DOHH2 (cell line): ENCODE results near the gene RNF8.
"Not testable (repeated sequence)": the region's sequence is repeated elsewhere in the genome, so short reads cannot be mapped to it uniquely, and the experiment has no call there.

Source experiments
- H3F3A ChIP-seq: fragments of 200-600 bp; sonication (generic), shearing (Covaris generic); 2 replicates; pipeline ENCODE4 v1.6.0; 2016; ENCODE audit warnings: antibody characterized with exemption, mild to moderate bottlenecking; ENCODE audit not compliant: control insufficient read depth, insufficient read depth
- H3K27ac ChIP-seq: fragments of 200-600 bp; sonication (generic); 2 replicates; pipeline ENCODE4 v1.5.1; 2014; ENCODE audit warnings: low read depth, mild to moderate bottlenecking, low read length, moderate library complexity
- H3K27me3 ChIP-seq: fragments of 200-600 bp; sonication (generic); 2 replicates; pipeline ENCODE4 v1.6.1; 2014; ENCODE audit warnings: mild to moderate bottlenecking, low read length, mixed read lengths; ENCODE audit not compliant: control insufficient read depth
- H3K36me3 ChIP-seq: fragments of 200-600 bp; sonication (generic); 2 replicates; pipeline ENCODE4 v1.6.1; 2014; ENCODE audit warnings: mild to moderate bottlenecking, low read length, moderate library complexity, mixed read lengths; ENCODE audit not compliant: control insufficient read depth
- H3K4me1 ChIP-seq: fragments of 200-600 bp; sonication (generic); 2 replicates; pipeline ENCODE4 v1.6.1; 2014; ENCODE audit warnings: mild to moderate bottlenecking, low read length, mixed read lengths; ENCODE audit not compliant: control insufficient read depth
- H3K4me2 ChIP-seq: fragments of 200-600 bp; sonication (generic); 2 replicates; pipeline ENCODE4 v1.6.0; 2014; ENCODE audit warnings: mild to moderate bottlenecking, low read length, moderate library complexity
- H3K4me3 ChIP-seq: fragments of 200-600 bp; sonication (generic); 2 replicates; pipeline ENCODE4 v1.5.1; 2014; ENCODE audit warnings: mild to moderate bottlenecking, low read length, mixed read lengths
- H3K79me2 ChIP-seq: fragments of 200-600 bp; sonication (generic); 2 replicates; pipeline ENCODE4 v1.6.1; 2014; ENCODE audit warnings: mild to moderate bottlenecking, low read length, mixed read lengths; ENCODE audit not compliant: control insufficient read depth
- H3K9me2 ChIP-seq: fragments of 200-600 bp; sonication (generic); replicated peaks from 2 replicates; pipeline ENCODE4 v1.6.1; 2014; ENCODE audit warnings: mild to moderate bottlenecking, low read length, mixed read lengths; ENCODE audit not compliant: control insufficient read depth
- H3K9me3 ChIP-seq: fragments of 200-600 bp; sonication (generic); 2 replicates; pipeline ENCODE4 v1.6.1; 2014; ENCODE audit warnings: antibody characterized with exemption, low read length, mixed read lengths; ENCODE audit not compliant: control insufficient read depth, insufficient read depth
- H4K20me1 ChIP-seq: fragments of 200-600 bp; sonication (generic); 2 replicates; pipeline ENCODE4 v1.6.0; 2014; ENCODE audit warnings: low read depth, mild to moderate bottlenecking, antibody characterized with exemption, low read length, moderate library complexity; ENCODE audit not compliant: control insufficient read depth, insufficient read depth
- EZH2phosphoT487 ChIP-seq: fragments of 200-600 bp; sonication (generic); IDR thresholded peaks from 2 replicates; pipeline ENCODE4 v1.6.1; 2017; ENCODE audit warnings: borderline replicate concordance, mild to moderate bottlenecking, antibody characterized with exemption, low read length, moderate library complexity, mixed read lengths
- TF ChIP-seq, protein P1 (sequence below): fragments of 200-600 bp; sonication (generic); IDR thresholded peaks from one replicate; pipeline ENCODE4 v1.5.1; 2014; ENCODE audit warnings: antibody characterized with exemption, mild to moderate bottlenecking, low read depth, low read length; ENCODE audit not compliant: poor library complexity, severe bottlenecking

RNF8 gene

DNA sequence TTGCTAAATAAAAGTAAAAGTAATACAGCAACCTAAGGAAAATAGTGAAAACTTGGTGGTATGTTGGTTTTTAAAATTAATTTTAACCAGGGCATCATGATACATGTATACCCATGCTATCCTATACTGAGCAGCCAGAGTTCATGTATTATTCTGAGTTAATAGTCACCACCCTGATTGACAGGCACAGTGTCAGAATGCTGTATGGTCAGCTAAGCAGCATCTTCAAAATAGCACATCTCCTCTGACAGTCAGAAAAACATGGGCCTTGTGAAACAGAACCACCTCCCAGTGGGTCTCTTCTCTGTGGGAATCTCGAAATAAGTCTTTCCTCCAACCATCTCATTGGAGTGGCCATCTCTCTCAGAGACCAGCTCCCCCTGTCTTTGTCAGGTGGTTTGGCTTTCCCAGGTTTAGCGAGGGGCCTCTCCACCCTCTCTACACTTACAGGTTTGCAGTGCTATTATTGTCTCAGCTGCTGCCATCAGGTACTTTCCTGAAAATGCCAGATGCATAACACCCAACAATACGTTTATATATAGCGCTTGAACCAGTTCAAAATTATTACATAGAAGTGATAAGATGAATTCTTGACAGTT, 47.1 kb upstream of the RNF8 start:
- H3K79me2 ChIP-seq, result no peaks in the 10 kb centered on the region
- TF ChIP-seq EZH2phosphoT487, result no peak
- TF ChIP-seq, protein P1, sequence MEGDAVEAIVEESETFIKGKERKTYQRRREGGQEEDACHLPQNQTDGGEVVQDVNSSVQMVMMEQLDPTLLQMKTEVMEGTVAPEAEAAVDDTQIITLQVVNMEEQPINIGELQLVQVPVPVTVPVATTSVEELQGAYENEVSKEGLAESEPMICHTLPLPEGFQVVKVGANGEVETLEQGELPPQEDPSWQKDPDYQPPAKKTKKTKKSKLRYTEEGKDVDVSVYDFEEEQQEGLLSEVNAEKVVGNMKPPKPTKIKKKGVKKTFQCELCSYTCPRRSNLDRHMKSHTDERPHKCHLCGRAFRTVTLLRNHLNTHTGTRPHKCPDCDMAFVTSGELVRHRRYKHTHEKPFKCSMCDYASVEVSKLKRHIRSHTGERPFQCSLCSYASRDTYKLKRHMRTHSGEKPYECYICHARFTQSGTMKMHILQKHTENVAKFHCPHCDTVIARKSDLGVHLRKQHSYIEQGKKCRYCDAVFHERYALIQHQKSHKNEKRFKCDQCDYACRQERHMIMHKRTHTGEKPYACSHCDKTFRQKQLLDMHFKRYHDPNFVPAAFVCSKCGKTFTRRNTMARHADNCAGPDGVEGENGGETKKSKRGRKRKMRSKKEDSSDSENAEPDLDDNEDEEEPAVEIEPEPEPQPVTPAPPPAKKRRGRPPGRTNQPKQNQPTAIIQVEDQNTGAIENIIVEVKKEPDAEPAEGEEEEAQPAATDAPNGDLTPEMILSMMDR, result no peak
- H3K27ac ChIP-seq, result no peak overlapping the region
- no peaks in the 10 kb centered on the region for H3K9me2 ChIP-seq
- no peaks in the 10 kb centered on the region for H3K27me3 ChIP-seq
- H3F3A ChIP-seq, result no peaks in the 10 kb centered on the region
- H3K36me3 ChIP-seq, result peaks cover 14% of the 10 kb centered on the region
- no peaks in the 10 kb centered on the region for H4K20me1 ChIP-seq
- H3K4me3 ChIP-seq, result no peak overlapping the region
- H3K4me1 ChIP-seq, result no peaks in the 10 kb centered on the region
- H3K9me3 ChIP-seq, result no peaks in the 10 kb centered on the region
- H3K4me2 ChIP-seq, result no peak overlapping the region

DNA sequence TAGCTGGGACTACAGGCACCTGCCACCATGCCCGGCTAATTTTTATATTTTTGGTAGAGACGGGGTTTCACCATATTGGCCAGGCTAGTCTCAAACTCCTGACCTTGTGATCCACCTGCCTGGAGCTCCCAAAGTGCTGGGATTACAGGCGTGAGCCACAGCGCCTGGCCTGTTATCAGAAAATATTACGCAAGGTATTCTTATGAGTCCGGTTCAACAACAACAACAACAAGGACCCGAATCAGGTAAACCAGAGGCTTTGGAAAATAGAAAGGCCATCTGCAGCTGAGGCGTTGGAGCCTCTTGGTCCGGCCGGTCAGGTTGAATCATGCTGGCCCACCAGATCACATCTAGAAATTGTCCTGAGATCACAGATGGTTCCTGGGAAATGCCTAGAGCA, 46.3 kb upstream of the RNF8 start:
- H3K4me3 ChIP-seq, H3K27ac ChIP-seq, H3F3A ChIP-seq, H4K20me1 ChIP-seq, H3K4me1 ChIP-seq, H3K4me2 ChIP-seq, H3K9me3 ChIP-seq, H3K27me3 ChIP-seq, H3K79me2 ChIP-seq, H3K9me2 ChIP-seq: not testable (repeated sequence)
- H3K36me3 ChIP-seq, result peaks cover 12% of the 10 kb centered on the region

DNA sequence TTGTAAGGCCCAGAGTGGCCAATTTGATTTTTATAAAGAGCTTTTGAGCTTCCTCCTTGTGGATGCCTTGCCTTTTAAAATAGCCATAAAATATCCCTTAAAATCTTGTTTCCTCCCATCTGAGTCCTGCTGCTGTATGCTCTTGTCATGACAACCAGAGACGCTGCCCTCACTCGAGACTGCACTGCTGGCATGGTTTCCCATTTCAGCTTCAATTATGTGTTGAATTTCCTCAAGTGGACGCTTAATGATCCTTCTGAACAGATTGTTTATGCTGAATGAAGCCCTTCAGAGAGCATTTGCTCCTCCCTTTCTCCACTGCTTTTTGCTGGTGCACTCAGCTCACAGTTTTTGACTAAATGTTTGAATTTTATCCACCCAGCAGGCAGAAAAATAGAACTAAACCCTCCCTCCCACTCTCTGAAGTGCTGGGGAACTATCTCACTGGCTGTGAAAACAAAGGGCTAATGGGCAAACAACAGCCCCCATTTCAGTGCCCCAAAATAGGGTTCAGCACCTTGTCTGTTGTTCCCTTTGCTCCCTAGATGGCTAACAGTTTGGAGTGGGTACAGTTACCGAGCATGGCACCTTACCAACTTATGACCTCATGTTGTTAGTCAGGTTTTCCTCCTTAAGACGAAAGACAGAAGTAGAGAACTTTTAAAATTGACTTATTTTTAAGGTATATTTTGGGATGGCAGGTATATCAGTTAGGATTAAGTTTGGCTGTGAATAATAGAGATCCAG, 45.5 kb upstream of the RNF8 start:
- Histone ChIP-seq H3K36me3 (peaks cover 4% of the 10 kb centered on the region), H3K4me1 (no peaks in the 10 kb centered on the region)
- TF ChIP-seq, protein P1, result no peak
- no peak for TF ChIP-seq EZH2phosphoT487

DNA sequence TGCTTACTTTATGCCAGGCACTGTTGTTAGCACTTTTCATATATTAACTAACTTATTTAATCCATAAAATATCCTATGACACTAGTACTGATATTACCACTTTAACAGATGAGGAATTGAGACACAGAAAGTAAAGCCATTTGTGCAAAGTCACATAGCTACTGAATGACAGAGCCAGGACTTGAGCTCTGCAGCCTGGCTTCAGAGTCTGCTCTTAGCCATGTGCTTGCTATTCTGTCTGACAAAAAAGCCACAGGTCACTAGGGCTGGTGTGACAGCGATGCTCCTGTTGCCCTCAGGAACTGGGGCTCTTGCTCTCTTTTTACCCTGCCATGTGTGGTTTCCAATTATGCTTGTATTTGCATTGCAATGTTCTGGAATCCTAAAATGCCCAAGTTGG, 44.7 kb upstream of the RNF8 start:
- no peak for TF ChIP-seq EZH2phosphoT487
- H3K27ac ChIP-seq, result no peak overlapping the region
- no peaks in the 10 kb centered on the region for H4K20me1 ChIP-seq
- no peak overlapping the region for H3K4me3 ChIP-seq
- H3K9me3 ChIP-seq, result no peaks in the 10 kb centered on the region
- H3K4me2 ChIP-seq, result no peak overlapping the region
- no peaks in the 10 kb centered on the region for H3K9me2 ChIP-seq
- no peaks in the 10 kb centered on the region for H3K27me3 ChIP-seq
- no peaks in the 10 kb centered on the region for H3F3A ChIP-seq
- no peaks in the 10 kb centered on the region for H3K79me2 ChIP-seq
- no peaks in the 10 kb centered on the region; the same call in 1 of the 2 replicates for H3K36me3 ChIP-seq
- H3K4me1 ChIP-seq, result no peaks in the 10 kb centered on the region

More for the DNA sequence above, 45.5 kb upstream of the RNF8 start:
- Histone ChIP-seq H4K20me1 (no peaks in the 10 kb centered on the region), H3K9me2 (no peaks in the 10 kb centered on the region), H3K79me2 (no peaks in the 10 kb centered on the region), H3K9me3 (no peaks in the 10 kb centered on the region), H3K27ac (no peak overlapping the region), H3K27me3 (no peaks in the 10 kb centered on the region), H3F3A (no peaks in the 10 kb centered on the region), H3K4me2 (no peak overlapping the region), H3K4me3 (no peak overlapping the region)
